Limb (tissue), 2 donors: ENCODE results near the gene TSPAN33.
A peak's percentile ranks its signal among the peaks of the same experiment; 100 is the strongest.
"Not testable (repeated sequence)": the region's sequence is repeated elsewhere in the genome, so short reads cannot be mapped to it uniquely, and the experiment has no call there.

Experiments
- DNase-seq, 2 donors: peaks; one replicate each; pipeline ENCODE4 v3.0.0-alpha.2; 2016; ENCODE audit errors: extremely low spot score in 2 of 2

Gene TSPAN33

DNA sequence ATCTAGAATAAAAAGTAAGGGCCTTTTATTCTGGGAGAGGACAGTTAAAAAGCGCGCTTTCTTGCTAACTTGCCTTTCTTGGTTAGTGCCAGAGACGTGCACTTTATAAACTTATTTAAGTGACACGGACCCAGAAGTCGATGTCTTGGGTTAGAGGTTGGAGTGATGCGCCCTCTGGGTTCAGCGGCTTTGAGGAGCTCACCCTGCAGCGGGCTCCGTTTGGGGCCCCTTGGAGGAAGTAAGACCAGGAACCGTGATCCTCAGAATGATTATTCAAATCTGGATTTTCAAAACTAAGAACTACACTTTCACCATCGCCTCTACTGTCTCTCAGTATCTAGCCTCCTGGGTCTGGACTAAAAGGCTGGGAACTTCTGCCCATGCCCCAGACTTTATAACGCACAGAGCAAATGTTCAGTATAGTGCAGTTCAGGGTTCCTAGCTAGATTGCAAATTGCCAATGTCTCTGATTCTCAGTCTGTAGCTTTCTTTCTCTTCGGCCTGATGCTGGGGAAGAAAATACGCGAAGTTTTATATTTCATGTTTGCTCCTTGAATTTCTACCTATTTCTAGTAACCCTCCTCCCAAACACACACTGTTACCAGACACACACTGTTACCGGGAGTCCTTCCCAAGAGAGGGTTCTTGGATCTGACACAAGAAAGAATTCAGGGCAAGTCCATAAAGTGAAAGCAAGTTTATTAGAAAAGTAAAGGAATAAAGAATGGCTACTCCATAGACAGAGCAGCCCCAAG is 25.4 kb downstream of the TSPAN33 start:
- DNase-seq = peak in 1 of 2 donors; percentile 25

DNA sequence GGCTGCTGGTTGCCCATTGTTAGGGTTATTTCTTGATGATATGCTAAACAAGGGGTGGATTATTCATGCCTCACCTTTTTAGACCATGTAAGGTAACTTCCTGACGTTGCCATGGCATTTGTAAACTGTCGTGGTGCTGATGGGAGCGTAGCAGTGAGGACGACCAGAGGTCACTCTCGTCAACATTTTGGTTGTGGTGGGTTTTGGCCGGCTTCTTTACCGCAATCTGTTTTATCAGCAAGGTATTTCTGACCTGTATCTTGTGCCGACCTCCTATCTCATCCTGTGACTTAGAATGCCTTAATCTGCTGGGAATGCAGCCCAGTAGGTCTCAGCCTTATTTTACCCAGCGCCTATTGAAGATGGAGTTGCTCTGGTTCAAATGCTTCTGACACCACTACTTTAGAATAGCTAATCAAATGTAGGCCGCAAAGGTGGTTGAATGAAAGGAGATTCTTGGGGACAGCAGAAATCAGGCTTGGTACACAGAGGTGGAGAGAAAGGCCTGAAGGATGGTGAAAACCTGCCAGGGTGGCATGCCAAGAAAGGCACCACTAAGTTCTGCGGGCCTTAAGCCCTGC is 26.0 kb downstream of the TSPAN33 start:
- DNase-seq = no peak

DNA sequence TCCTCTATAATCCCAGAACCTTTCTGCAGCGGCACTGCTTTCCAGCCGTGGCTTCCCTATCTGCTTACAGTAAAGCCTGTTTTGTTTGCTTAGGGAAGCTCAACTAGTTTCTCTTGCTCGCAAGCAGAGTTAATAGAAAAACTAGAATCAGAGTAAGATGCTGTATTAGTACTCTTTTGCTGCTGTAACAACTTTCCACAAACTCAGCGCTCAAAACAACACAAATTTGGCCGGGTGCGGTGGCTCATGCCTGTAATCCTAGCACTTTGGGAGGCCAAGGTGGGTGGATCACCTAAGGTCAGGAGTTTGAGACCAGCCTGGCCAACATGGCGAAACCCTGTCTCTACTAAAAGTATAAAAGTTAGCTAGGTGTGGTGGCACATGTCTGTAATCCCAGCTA is 29.4 kb downstream of the TSPAN33 start:
- DNase-seq = not testable (repeated sequence)

DNA sequence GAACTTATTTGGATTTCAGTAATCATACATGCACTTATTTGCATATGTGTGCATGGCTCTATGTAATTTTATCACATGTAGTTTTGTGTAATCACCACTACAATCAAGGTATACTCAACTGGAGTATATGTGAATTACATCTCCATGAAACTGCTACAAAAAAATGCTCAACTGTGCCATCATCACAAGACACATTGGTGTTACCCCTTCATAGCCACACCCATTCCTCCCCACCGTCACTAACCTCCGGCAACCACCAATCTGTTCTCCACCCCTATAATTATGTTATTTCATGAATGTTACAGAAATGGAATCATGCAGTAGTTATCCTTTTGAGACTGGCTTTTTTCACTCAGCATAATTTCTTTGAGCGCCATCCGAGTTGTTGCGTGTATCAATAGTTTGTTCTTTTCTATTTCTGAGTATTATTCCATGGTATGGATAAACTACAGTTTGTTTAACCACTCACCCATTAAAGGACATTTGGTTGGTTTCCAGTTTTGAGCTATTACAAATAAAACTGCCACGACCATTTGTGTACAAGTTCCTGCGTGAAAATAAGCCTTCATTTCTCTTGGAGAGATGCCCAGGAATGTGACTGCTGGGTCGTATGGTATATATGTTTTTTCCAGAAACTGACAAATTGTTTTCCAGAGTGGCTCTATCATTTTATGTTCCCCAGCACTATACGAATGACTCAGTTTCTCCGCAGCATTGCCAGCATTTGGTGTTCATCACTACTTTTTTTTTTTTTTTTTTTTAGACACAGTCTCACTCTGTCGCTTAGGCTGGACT is 32.6 kb downstream of the TSPAN33 start:
- DNase-seq = no peak

DNA sequence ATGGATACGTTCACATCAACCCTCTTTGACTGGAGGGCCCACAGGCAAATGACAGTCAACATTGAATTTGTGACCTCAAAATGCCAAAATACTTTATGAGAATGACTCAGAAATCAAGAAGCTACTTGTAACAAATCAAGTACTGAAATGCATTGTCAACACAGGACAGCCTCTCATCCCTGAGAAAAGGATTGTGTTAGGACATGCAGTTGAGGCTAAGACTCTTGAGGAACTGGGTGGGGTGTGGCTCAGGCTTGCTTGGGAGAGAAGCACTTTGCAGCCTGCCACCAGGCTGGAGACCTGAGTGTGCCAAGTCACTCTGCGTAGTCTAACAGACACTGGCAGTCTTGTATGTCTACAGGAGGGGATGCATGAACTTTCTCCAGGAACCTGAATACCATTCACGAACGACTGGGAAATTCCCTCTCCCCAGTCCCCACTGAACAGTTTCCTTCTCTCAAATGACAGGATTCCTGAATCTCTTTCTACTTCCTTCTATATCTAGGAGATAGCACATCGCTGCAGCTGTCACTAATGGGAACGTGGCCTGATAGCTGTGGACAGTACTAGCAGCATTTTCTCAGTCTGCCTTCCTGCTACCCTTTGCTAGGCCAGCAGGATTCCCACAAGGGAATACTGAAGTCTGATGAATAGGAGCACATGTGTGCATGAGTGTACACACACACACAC is 40.6 kb downstream of the TSPAN33 start:
- no peak for DNase-seq

DNA sequence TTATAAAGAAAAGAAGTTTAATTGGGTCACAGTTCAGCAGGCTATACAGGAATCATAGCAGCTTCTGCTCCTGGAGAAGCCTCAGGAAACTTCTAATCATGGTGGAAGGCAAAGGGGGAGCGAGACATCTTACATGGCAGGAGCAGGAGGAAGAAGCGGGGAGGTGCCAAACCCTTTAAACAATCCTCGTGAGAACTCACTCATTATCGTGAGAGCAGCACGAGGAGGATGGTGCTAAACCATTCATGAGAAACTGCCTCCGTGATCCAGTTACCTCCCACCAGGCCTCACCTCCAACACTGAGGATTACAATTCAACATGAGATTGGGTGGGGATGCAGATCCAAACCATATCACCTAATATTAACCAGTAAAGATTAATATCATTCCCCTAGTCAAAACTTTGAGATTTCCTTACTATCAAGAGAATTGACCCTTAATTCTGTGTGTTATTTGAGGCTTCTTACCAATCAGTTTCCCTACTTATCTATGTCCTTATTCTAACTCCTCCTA is 42.3 kb downstream of the TSPAN33 start:
- DNase-seq = no peak

DNA sequence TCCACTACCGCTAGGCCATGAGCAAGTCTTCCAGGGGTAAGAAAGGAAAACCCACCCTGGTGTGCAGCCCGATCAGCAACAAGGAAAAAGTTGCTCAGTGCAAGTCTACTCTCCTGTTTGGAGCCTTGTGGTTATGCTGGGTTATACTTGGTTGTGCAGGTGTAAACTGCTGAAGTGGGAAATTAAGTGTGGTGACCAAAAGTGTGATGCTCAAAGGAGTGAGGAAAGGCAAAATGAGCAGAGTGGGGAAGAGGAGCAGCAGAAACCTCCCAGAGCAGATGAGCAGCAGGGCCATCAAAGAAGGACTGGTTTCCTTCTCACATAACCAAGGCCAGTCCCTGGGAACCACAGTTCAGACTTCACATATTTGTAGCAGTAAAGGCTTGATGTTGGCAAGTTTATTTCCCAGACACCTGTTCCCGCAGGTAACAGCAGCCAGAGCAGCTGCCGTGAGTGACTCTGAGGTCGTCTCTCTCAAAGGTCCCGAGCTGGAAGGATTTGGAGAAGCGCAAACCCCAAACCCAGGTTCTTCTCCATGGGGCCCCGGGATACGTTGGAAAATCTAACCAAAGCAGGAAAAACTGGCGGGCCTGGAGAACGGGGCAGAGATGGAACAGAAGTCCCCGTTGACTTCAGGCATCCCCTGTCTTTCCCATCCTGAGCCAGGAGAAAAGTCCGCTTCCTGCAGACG is 43.3 kb downstream of the TSPAN33 start:
- DNase-seq = no peak

DNA sequence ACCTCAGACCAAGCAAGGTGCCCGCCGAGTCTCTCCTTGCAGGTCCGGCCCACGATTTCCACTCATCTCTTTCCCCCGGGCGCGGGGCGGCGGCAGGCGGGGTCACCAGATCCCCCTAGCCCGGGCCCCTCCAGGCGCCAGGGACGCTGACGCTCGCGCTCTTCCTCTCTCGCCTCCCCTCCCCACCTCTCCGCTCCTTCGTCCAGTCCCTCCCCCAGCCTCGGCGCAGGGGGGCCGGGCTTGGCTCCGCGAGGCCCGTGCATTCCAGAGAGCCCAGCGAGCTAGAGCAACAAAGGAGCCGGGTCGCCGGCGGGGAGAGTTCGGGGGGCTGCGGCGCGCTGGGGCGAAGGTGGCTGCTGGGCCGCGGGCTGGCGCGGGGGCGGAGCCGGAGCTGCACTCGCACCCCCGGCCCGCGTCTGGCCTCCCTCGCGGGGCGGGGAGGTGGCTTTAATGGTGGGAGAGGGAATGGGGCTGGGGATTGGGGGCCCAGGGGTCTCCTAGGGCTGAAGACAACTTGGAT is 43.9 kb downstream of the TSPAN33 start, which contains the start of gene SMO:
Gene SMO (plus strand): TSS at position 262 of the 520 bp plus-strand sequence. CDS start 519 bp downstream, outside the sequence.
- peak; percentile 92 for DNase-seq

DNA sequence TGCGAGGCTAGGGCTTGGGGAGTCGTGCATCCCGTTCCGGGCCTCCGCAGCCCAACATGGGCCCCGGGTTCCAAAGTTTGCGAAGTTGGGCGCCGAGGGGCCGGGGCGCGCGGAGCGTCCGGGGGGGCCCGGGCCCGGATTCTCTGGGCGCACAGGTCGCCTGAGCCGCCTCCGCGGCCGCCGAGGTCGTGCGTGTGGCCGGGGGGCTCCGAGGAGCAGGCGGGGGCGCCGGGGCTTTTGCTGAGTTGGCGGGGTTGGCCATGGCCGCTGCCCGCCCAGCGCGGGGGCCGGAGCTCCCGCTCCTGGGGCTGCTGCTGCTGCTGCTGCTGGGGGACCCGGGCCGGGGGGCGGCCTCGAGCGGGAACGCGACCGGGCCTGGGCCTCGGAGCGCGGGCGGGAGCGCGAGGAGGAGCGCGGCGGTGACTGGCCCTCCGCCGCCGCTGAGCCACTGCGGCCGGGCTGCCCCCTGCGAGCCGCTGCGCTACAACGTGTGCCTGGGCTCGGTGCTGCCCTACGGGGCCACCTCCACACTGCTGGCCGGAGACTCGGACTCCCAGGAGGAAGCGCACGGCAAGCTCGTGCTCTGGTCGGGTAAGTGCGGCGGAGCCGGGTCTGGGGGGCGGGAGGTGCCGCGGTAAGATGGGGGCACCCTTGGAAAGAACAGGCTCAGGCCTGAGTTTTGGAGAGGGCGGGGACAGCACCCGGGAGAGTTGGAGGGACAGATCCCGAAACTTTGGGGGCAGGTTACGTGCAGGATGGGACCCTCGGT is 44.6 kb downstream of the TSPAN33 start:
- peak in 1 of 2 donors; percentile 70 for DNase-seq

DNA sequence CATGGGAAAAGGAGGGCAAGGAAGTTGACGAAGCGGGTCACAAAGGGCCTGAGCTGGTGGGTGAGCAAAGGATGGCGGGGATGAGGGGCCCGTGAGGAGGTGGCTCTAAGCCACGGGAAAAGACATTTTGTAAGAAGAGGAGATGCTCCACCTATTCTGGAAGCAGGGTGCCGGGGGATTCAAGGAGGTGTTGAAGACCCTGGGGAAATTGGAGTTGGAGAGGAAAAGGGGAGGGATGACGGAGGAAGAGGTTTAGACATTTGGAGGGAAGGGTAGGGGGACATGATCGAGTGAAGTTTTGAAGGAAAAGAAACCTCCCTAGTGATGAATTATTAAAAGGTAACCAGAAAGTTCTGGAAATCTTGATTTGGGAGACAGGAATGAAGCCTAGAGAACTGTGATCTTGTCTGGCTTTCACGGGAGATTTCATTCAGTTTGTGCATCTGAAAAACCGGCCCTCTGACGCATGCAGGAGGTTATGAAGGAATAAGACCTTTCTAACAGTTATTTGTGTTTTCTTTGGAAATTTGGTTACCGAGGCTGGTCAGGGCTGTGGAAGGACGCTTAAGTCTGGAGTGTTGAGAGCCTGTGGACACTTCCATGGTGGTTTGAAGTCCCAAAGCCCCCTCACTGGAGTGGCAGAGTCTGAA is 45.3 kb downstream of the TSPAN33 start:
- no peak for DNase-seq

DNA sequence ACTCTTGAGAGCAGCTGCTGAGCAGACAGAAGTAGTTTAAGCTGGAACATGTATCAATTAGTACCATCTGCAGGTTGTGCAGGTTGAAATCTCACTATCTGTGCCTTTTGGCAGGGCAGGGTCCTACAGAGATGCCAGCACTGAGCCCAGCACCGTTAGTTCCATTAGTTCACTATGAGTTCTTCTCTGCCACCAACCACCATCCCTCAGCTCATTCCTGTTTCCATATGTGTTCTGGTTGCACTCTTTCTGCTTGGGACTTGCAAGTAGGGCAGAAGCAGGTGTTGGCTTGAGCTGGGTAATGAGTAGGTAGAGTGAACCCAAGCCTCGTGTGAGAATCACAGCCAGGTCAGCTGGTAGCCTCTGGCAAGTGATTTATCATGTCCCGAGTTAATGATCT is 46.8 kb downstream of the TSPAN33 start:
- DNase-seq = no peak

DNA sequence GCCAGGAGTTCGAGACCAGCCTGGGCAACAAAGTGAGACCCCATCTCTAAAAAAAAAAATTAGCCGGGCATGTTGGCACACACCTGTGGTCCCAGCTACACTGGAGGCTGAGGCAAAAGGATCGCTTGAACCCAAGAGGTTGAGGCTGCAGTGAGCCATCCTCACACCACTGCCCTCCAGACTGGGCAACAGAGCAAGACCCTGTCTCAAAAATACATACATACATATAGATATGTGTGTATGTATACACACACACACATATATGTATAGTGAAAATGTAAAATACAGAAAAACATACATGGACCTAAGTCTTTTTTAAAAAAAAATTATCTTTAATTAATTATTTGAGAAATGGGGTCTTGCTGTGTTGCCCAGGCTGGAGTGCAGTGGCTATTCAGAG is 49.4 kb downstream of the TSPAN33 start:
- no peak for DNase-seq

DNA sequence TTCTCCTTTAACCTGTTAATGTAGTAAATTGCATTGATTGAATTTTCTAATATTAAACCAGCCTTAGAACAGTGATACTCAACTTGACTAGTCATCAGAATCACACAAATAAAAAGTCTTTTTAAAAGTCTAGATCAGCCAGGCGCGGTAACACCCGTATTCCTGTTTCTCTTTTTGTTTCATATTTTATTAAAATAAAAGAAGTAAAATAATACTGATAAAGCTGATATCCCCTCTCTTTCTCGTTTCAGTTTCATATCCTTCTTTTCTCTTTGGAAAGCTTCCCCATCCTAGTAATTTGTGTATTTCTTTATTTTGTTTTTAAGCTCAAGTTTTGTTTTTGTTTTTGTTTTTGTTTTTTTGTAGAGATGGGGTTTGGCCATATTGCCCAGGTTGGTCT is 53.3 kb downstream of the TSPAN33 start:
- no peak for DNase-seq

DNA sequence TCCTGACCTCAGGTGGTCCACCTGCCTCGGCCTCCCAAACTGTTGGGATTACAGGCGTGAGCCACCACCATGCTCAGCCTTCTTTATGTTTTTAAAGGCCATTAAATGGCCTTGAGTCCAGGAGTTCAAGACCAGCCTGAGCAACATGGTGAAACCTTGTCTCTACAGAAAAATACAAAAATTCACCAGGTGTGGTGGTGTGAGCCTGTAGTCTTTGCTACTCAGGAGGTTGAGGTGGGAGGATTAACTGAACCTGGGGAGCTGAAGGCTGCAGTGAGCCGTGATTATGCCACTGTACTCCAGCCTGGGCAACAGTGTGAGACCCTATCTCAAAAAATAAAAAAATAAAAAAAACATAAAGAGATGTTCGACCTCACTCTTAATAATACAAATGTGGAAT is 54.9 kb downstream of the TSPAN33 start:
- DNase-seq = no peak

DNA sequence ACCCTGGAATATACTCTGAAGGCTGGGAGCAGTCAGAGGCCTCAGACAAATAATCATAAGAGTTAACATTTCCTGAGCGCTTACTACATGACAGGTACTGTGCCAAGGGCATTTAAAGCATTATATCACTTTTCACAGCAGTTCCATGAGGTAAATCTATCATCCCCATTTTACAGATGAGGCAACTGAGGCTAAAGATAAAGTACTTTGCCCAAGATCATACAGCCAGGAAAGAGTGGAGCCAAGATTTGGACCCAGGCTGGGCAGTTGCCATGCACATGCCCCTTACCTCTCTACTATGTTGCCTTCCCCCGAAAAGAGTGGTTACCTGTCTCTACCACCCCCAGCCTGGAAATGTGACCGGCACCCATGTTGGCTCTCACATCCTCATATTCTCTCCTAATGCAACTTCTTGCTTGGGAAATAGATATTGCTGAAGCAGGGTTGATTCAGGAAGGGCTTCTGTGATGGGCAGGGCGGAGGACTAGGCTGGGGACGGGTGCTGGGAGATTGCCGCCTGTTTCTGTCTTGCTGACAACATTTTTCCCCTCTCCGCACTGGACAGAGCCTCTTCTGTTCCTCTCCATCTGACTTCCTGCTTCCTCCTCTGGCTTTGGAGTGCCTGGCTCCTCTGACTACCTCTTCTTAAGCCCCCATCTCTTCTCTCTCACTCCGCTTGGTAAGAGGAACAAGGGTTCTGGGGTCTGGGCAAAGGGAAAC is 57.7 kb downstream of the TSPAN33 start:
- DNase-seq = no peak

DNA sequence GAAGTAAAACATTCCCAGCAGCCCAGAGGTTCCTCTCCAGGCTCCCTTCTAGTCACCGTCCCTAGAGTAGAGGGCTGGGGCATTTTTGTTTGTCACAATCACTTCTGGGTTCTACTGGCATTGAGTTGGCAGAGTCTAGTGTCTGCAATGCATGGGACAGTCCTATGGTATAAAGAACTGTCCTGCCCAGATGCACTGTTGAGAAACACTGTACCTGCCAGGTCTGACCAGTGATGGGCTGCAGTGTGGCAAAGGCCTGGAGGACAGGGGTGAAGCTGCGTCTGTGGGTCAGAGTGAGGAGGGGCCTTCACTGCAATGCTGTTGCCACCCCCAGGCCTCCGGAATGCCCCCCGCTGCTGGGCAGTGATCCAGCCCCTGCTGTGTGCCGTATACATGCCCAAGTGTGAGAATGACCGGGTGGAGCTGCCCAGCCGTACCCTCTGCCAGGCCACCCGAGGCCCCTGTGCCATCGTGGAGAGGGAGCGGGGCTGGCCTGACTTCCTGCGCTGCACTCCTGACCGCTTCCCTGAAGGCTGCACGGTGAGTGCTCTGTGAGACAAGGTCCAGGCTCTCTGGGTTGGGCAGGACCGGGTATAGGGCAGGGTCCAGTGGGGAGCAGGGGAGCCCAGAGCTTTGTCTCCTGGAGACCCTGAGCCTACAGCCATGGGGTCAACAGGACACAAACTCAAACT is 58.7 kb downstream of the TSPAN33 start:
- DNase-seq = no peak

DNA sequence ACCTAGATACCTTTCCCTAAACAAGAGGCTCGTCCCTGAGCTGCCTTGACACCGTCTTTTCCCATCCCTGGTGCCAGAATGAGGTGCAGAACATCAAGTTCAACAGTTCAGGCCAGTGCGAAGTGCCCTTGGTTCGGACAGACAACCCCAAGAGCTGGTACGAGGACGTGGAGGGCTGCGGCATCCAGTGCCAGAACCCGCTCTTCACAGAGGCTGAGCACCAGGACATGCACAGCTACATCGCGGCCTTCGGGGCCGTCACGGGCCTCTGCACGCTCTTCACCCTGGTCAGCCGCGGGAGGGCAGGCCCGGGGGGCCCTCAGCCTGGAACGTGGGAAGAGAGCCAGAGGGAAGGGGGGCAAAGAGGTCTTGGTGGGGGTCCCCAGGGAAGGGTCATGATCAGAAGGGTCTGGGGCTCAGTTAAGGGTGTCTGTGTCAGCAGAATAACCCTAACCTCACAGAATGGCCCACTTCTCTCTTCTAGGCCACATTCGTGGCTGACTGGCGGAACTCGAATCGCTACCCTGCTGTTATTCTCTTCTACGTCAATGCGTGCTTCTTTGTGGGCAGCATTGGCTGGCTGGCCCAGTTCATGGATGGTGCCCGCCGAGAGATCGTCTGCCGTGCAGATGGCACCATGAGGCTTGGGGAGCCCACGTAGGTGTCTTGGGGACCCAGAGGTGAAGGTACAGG is 60.8 kb downstream of the TSPAN33 start:
- no peak for DNase-seq
